Measurements from ENCODE around the gene FKRP.
"Not testable (repeated sequence)": the region's sequence is repeated elsewhere in the genome, so short reads cannot be mapped to it uniquely, and the experiment has no call there.

FKRP gene

DNA sequence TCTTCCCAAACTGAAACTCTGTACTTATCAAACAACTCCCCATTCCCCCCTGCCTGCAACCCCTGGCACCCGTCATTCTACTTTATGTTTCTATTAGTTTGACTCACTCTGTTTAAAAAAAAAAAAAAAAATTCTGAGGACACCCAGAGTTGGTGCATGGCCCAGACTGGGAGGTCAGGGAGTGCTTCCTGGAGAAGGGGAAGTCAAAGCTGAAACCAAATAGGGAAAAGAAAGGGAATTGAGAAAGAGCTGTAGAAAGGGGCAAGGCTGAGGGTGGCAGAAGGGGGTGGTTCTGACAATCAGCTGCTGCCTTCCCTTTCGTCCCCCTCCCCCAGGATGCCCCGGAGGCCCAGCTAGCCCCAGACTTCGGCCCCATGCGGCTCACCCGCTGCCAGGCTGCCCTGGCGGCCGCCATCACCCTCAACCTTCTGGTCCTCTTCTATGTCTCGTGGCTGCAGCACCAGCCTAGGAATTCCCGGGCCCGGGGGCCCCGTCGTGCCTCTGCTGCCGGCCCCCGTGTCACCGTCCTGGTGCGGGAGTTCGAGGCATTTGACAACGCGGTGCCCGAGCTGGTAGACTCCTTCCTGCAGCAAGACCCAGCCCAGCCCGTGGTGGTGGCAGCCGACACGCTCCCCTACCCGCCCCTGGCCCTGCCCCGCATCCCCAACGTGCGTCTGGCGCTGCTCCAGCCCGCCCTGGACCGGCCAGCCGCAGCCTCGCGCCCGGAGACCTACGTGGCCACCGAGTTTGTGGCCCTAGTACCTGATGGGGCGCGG lies 9.4 kb downstream of the FKRP start:
- peak in 1 of 10 donors; percentile 63 for DNase-seq
- intact Hi-C loops (cut with DNase I): loop anchor here (5.0 kb wide), 1 partner anchor 237 kb away; no protein-coding TSS in a partner anchor

DNA sequence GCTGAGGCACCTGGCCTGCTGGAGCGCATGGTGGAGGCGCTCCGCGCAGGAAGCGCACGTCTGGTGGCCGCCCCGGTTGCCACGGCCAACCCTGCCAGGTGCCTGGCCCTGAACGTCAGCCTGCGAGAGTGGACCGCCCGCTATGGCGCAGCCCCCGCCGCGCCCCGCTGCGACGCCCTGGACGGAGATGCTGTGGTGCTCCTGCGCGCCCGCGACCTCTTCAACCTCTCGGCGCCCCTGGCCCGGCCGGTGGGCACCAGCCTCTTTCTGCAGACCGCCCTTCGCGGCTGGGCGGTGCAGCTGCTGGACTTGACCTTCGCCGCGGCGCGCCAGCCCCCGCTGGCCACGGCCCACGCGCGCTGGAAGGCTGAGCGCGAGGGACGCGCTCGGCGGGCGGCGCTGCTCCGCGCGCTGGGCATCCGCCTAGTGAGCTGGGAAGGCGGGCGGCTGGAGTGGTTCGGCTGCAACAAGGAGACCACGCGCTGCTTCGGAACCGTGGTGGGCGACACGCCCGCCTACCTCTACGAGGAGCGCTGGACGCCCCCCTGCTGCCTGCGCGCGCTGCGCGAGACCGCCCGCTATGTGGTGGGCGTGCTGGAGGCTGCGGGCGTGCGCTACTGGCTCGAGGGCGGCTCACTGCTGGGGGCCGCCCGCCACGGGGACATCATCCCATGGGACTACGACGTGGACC lies 10.1 kb downstream of the FKRP start:
- no peak for DNase-seq
- intact Hi-C loops (cut with DNase I): loop anchor here (5.0 kb wide), 1 partner anchor 236 kb away; no protein-coding TSS in a partner anchor

DNA sequence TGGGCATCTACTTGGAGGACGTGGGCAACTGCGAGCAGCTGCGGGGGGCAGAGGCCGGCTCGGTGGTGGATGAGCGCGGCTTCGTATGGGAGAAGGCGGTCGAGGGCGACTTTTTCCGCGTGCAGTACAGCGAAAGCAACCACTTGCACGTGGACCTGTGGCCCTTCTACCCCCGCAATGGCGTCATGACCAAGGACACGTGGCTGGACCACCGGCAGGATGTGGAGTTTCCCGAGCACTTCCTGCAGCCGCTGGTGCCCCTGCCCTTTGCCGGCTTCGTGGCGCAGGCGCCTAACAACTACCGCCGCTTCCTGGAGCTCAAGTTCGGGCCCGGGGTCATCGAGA lies 10.7 kb downstream of the FKRP start:
- DNase-seq: no peak
- intact Hi-C loops (cut with DNase I): loop anchor here (5.0 kb wide), 1 partner anchor 236 kb away; no protein-coding TSS in a partner anchor

DNA sequence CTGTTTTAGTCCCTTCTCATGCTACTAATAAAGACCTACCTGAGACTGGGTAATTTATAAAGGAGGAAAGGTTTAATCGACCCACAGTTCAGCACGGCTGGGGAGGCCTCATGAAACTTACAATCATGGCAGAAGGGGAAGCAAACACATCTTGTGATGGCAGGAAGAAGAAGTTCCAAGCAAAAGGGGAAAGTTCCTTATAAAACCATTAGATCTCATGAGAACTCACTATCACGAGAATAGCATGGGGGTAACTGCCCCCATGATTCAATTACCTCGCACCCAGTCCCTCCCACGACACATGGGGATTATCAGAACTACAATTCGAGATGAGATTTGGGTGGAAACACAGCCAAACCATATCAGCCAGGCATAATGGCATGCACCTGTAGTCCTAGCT lies 13.3 kb downstream of the FKRP start:
- intact Hi-C loops (cut with DNase I): loop anchor here (5.0 kb wide), 1 partner anchor 233 kb away; no protein-coding TSS in a partner anchor
- DNase-seq: no peak

DNA sequence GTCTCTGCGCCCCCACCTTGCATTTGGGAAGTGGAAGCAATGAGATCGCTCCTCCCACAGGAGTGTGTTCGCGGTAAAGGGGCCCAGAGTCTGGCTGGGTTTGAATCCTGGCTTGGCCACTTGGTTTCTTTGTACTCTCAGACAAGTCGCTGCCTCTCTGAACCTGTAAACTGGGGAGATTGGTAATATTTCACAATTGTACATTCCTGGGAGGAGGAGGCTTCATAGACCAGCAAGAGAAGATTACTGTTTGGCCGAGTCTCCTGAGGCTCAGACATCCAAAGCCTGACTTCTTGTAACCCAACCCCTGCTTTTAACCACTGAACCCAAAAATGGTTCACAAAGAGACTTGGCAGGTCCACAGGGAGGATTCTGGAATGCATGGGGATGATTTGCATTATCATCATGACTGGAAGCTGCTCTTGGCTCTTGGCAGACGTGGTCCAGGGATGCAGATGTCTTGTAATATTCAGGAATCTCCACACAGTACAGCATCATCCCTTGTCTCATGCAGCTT lies 14.0 kb downstream of the FKRP start:
- intact Hi-C loops (cut with DNase I): loop anchor here (5.0 kb wide), 1 partner anchor 232 kb away; no protein-coding TSS in a partner anchor
- DNase-seq: no peak

DNA sequence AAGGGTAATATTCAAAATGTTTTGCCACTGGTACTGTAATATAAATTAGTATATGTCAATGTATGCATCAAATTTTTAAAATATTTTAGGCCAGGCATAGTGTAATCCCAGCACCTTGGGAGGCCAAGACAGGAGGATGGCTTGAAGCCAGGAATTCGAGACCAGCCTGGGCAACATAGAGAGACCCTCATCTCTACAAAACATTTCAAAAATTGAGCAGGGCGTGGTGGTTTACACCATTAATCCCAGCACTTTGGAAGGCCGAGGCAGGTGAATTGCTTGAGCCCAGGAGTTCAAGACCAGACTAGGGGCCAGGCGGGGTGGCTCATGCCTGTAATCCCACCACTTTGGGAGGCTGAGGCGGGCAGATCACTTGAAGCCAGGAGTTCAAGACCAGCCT lies 14.5 kb downstream of the FKRP start:
- no peak for DNase-seq
- intact Hi-C loops (cut with DNase I): no loop called here

DNA sequence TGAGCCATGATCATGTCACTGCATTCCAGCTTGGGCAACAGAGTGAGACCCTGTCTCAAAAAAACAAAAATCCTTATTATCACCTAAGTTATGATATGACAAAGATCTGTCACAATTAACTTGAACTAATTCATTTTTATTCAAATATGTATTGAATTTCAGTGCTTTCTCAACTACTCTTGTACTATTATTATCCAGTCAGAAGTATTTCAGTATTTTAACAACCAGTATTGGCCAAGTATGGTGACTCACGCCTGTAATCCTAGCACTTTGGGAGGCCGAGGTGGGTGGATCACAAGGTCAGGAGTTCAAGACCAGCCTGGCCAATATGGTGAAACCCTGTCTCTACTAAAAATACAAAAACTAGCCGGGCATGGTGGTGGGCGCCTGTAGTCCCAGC lies 15.0 kb downstream of the FKRP start:
- intact Hi-C loops (cut with DNase I); DNase-seq: not testable (repeated sequence)

DNA sequence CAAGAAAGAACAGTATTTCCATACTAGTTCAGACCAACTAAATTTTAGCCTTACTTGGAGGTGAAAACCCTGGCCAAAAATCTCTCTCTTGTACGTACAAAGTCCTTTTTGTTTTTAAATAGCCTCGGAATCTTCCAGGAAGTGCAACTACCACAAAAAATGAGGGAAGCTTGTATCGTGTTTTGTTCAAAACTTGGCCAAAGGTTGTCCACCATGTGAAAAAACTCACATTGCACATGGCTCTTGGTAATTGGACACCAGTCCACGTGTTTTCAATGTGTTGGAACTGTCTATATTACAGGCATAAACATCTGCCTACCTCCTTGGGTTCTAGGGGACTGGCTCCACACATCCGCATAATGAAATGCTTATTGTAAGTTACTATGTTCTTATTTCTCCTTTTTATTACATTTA lies 15.6 kb downstream of the FKRP start:
- intact Hi-C loops (cut with DNase I): no loop called here
- no peak for DNase-seq

DNA sequence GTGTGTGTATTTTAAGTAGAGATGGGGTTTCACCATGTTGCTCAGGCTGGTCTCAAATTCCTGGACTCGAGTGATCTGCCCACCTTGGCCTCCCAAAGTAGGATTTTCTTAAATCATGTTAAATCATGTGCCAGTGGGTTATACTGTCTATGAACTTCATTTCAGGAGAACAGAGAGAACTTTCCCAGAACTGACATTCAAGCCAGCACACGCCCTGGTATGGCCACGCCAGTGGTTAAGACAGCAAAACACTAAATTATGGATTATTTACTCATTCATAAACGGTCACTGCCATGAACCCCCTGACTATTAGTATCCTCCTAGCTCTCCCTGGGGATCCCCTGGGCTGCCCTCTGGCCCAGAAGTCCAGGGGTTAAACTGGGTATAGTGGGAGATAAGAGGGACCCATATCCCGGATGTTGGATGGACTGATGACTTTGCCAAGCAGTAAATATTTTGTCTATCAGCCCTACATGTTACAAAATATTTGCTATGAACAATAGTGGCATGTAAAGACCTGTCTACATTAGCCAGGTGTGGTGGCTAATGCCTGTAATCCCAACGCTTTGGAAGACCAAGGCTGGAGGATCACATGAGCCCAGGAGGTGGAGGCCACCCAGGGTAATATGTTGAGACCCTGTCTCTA lies 16.5 kb downstream of the FKRP start:
- intact Hi-C loops (cut with DNase I): no loop called here
- no peak for DNase-seq

DNA sequence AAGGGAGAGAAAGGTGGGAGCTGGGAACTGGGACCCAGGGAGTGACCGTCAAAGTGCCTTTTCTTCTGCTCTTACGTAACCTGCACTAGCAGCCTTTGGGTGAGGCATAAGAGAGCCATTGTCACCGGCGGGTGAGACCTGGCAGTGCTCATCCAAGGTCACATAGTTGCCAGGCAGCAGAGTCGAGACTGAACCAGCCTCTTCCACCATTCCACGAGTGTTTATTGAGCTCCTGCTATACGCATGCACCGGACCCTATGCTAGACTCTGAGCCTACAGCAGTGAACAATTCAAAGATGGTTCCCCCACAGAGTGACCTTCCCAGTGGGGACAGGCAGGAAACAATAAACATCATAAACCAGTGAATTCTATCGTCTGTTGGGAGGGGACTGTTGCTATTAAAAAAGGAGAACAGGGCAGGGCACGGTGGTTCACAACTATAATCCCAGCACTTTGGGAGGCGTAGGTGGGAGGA lies 19.0 kb downstream of the FKRP start:
- intact Hi-C loops (cut with DNase I): no loop called here
- no peak for DNase-seq

DNA sequence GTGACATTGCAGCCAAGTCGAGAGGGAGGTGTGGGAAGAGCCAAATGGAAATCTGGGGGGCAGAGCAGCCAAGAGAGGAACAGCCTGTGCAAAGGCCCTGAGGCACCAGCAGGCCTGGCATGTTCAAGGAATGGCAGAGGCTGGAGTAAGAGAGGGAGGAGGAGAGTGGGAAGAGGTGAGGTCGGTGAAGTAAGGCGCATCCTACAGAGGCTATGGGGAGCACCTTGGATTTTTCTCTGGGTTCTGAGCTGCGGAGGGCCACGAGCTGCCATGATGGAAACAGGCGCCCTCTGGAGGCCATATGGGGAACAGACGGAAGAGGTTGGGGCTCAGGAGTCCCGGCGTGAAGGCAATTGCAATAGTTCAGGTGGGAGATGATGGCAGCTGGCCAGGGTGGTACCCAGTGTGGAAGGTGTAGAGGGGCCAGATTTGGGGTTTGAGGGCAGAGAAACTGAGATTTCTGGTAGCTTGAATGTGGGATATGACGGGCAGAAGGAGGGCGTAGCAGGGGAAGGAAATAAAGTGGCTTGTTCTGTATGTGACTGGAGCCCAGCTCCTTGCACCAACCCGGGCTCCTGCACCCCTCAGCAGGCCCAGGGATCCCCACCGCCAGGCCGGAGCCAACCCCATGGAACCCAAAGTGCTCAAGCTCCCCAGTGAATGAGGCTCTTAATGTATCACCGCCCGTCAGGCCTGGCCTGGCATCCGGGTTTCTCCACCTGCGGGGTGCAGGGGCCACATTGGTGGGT lies 20.9 kb downstream of the FKRP start:
- intact Hi-C loops (cut with DNase I): no loop called here
- no peak for DNase-seq

DNA sequence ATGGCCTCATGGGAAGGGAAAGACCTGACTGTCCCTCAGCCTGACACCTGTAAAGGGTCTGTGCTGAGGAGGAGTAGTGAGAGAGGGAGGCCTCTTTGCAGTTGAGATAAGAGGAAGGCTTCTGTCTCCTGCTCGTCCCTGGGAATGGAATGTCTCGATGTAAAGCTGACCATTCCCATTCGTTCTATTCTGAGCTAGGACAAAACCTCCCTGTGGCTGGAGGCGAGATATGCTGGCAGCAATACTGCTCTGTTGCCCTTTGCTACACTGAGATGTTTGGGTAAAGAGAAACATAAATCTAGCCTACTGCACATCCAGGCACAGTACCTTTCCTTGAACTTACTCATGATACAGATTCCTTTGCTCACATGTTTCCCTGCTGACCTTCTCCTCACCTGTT lies 22.9 kb downstream of the FKRP start:
- intact Hi-C loops (cut with DNase I); DNase-seq: not testable (repeated sequence)

DNA sequence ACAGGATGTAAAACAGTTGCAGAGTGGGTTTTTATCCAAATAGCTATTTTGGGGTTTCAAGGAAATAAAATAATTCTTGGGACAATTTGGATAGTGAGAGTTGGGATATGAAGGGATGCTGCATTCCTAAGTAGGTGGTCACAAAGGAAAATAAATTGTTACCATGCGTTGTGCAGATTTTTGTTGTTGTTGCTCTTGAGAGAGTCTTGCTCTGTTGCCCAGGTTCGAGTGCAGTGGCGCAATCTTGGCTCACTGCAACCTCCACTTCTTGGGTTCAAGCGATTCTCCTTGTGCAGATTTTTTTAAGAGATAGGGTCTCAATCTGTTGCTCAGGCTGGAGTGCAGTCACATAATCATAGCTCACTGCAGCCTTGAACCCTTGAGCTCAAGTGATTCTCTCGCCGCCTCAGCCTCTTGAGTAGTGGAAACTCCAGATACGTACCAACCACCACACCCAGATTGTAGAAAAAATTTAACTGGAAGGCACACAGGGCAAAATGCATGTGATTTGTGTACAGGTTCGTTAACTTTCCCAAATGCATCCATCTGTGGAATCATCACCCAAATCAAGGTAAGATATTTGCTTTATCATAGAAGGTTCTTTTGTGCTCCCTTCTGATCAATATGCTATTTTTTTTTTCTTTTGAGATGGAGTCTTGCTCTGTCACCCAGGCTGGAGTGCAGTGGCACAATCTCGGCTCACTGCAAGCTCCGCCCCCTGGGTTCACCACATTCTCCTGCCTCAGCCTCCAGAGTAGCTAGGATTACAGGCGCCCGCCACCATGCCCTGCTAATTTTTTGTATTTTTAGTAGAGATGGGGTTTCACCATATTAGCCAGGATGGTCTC lies 26.5 kb downstream of the FKRP start:
- intact Hi-C loops (cut with DNase I): no loop called here
- no peak for DNase-seq

DNA sequence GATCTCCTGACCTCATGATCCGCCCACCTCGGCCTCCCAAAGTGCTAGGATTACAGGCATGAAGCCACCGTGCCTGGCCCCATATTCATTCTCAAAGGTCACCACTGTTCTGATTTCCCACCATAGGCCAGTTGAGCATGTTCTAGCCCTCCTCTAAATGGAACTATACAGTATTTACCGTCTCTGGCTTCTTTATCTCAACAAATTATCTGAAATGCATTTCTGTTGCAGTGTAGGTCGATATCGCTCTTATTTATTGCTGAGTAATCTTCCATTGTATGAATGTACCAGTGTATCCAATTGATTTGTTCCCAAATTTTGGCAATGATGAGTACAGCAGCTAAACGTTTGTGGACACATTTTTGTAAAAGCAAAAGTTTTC lies 27.2 kb downstream of the FKRP start:
- intact Hi-C loops (cut with DNase I): no loop called here
- DNase-seq: no peak

DNA sequence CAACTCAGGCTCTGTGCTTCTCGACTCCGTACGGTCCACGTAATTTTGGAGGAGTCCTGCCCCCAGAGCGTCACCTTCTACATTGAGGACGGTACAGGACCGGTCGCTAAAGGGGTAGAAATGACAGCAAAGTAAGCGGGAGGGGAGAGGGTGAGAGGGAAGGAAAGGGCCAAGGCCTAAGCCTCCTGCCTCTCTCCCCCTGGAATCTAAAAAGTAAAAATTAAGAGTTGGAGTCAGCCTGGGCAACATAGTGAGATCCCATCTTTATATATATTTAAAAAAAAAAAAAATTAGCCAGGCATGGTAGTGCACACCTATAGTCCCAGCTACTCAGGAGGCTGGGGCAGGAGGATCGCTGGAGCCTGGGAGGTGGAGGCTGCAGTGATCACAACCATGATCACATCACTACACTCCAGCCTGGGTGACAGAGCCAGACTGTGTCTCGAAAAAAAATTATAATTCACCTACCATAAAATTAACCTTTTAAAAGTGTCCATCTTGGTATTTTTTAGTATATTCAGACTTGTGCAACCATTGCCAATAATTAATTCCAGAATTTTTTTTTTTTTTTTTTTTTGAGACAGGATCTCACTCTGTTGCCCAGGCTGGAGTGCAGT lies 29.9 kb downstream of the FKRP start:
- DNase-seq: no peak
- intact Hi-C loops (cut with DNase I): no loop called here

DNA sequence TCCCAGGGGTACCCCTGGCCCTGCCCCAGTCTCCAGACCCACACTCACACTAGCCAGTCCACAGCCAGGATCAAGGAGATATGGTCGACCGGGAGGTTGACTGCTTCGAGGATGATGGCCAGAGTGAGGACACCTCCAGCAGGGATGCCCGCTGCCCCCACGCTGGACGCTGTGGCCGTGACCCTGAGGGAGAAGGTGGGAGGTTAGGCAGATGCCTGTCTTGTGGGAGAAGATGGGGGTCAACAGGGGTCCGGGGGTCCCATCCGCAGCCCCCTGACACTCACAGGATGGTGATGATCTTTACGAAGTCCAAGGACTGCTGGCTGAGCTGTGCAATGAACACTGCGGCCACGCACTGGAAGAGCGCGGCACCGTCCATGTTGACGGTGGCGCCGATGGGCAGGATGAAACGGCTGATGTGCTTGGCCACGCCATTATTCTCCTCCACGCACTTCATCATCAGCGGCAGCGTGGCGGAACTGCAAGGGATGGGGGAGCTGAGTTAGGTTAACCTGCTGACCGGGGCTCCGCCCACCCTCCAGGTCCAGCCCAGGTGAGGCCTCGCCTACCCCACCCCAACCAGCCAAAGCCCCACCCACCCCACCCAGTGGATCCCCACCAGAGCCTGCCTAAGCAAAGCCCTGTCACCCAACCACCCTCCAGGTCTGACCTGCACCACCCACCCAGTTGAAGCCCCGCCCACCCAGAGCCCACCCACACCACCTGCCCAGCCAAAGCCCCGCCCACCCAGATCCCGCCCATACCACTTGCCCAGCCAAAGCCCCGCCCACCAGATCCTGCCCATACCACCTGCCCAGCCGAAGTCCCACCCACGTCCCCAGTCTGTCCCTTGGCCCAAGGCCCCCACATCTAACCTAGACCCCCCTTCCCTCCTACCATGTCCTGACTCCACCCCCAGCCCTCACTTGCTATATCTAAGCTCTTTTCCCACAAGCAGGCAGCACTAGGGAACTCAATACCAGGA lies 31.4 kb downstream of the FKRP start:
- DNase-seq: no peak

DNA sequence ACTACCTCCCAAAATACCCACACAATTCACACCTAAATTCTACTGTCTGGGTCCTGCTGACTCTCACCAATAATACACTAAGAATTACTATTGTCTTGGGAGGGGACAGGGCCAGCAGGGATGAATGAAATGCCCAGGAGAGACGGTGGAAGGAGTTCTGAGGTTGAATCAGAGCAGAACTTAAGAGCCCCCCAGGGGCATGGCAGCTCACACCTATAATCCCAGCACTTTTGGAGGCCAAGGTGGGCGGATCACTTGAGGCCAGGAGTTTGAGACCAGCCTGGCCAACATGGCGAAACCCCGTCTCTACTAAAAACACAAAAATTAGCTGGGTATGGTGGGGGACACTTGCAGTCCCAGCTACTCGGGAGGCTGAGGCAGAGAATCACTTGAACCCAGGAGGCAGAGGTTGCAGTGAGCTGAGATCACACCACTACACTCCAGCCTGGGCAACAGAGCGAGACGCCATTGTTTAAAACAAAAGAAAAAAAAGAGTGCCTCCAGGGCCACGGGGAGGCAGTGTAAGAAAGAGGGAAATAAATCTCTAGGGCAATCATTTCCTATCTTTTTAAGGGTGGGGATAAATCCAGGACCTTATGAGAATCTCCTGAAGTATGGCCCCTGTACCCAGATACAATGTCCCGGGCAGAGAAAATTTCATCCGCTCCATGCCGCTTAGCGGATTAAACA lies 32.2 kb downstream of the FKRP start:
- intact Hi-C loops (cut with DNase I); DNase-seq: not testable (repeated sequence)

More for the DNA sequence above, 31.4 kb downstream of the FKRP start:
- intact Hi-C loops (cut with DNase I): no loop called here
